ENCODE data around the gene NFAM1.

- TF ChIP-seq CTCF (IDR thresholded peaks at IDR 0.05) (no peak), POLR2A (IDR thresholded peaks at IDR 0.05) (no peak)
Measured at GRCh38 chr22:42346722-42347121, 85.5 kb downstream of the NFAM1 start.

All from adrenal gland (tissue), 5 donors.